ENCODE data around the gene SMLR1.

GRCh38 chr6:130796313-130796905, 30.8 kb upstream of the SMLR1 start:
- no peak for TF ChIP-seq POLR2A (IDR thresholded peaks at IDR 0.05)
- no peak for TF ChIP-seq CTCF (IDR thresholded peaks at IDR 0.05)
- no peak for TF ChIP-seq POLR2AphosphoS5 (IDR thresholded peaks at IDR 0.05)
- TF ChIP-seq EP300 (IDR thresholded peaks at IDR 0.05) = no peak
